Esophagus muscularis mucosa (tissue), 3 donors: ENCODE results near the gene CCDC12.
A peak's percentile ranks its signal among the peaks of the same experiment; 100 is the strongest.

Experiments used
- CTCF ChIP-seq, 3 experiments: fragments of 200-600 bp in 2 of 3; fragments of 450-650 bp in 1 of 3; sonication (generic) in 2 of 3; IDR thresholded peaks; one replicate each; pipeline ENCODE4 v1.5.1; 2017 to 2019; ENCODE audit warnings: antibody characterized with exemption in 3 of 3, mild to moderate bottlenecking in 2 of 3, moderate library complexity in 1 of 3
- POLR2A ChIP-seq: fragments of 450-650 bp; IDR thresholded peaks from one replicate; pipeline ENCODE4 v1.6.1; 2017; ENCODE audit warnings: antibody characterized with exemption, moderate library complexity, mild to moderate bottlenecking, low read depth
- POLR2AphosphoS5 ChIP-seq, 2 donors: sonication (generic); formaldehyde crosslinking; IDR thresholded peaks; one replicate each; pipeline ENCODE4 v1.6.1; 2017; ENCODE audit warnings: antibody characterized with exemption in 2 of 2

GRCh38 chr3:46947981-46948791 is 28.4 kb downstream of the CCDC12 start:
- TF ChIP-seq CTCF (IDR thresholded peaks at IDR 0.05) (no peak), POLR2A (no peak), POLR2AphosphoS5 (IDR thresholded peaks at IDR 0.05) (peak in 1 of 2 donors; percentile 21)
